ENCODE measurements around the gene PQBP1. TPM values are rescaled to one million over a fixed set of nuclear protein-coding genes. Genes with fewer than 3 reads are reported as not detected.

The PQBP1 gene
- total RNA-seq, 1 donor from 2014 or later: 14.8 TPM

DNA sequence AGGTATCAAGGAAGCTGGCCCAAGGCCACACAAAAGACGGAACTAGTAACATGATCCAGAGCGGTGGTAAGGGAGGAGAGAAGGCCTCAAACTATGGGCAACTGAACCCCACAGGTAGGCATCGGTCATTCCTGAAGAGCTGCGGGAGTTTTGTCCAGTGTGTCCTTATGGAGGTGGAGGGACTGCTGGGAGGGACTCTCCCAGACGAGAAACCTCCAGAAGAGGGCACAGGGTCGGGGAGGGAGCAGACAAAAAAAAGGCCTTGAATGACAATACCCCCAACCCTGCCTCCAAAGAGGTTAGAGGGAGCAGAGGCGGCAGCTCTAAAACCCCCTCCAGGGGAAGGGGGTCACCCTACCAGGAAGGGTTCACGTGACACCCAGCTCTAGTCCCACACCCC, 6.5 kb downstream of the PQBP1 start:
- TF ChIP-seq, protein P1, sequence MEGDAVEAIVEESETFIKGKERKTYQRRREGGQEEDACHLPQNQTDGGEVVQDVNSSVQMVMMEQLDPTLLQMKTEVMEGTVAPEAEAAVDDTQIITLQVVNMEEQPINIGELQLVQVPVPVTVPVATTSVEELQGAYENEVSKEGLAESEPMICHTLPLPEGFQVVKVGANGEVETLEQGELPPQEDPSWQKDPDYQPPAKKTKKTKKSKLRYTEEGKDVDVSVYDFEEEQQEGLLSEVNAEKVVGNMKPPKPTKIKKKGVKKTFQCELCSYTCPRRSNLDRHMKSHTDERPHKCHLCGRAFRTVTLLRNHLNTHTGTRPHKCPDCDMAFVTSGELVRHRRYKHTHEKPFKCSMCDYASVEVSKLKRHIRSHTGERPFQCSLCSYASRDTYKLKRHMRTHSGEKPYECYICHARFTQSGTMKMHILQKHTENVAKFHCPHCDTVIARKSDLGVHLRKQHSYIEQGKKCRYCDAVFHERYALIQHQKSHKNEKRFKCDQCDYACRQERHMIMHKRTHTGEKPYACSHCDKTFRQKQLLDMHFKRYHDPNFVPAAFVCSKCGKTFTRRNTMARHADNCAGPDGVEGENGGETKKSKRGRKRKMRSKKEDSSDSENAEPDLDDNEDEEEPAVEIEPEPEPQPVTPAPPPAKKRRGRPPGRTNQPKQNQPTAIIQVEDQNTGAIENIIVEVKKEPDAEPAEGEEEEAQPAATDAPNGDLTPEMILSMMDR (IDR thresholded peaks at IDR 0.05): no peak
- DNase-seq (ENCODE audit: low spot score in 2 of 2): no peak
- H3K4me3 ChIP-seq: no peak overlapping the region
- no peaks in the 10 kb centered on the region for H3K9me3 ChIP-seq
- H3K27ac ChIP-seq: no peak overlapping the region
- intact Hi-C loops (cut with DNase I): no loop called here
- H3K4me1 ChIP-seq: no peaks in the 10 kb centered on the region
- no peaks in the 10 kb centered on the region for H3K27me3 ChIP-seq
- peaks cover 19 to 30% of the 10 kb centered on the region in 2 donors for H3K36me3 ChIP-seq

DNA sequence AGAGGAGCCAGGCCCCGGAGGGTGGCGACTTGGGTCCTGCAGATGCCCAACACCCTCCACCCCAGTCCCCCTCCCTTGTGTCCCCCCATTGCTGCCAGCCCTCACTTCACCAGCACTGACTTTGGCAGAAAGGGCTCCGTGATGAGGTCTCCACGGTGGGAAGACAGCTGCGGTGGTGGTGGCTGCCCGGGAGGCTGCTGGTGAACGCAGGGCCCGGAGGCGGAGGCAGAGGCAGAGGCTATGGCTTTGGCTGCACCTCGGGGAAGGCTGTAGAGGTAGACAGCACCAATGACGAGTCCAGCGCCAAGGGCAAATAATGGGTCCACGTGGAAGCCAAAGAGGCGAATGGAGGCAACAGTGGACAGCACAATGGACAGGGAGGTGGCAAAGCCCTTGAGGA, 6.9 kb downstream of the PQBP1 start:
- Histone ChIP-seq H3K4me1 (no peaks in the 10 kb centered on the region), H3K27me3 (no peaks in the 10 kb centered on the region), H3K9me3 (no peaks in the 10 kb centered on the region), H3K4me3 (no peak overlapping the region), H3K36me3 (peaks cover 19 to 30% of the 10 kb centered on the region in 2 donors), H3K27ac (no peak overlapping the region)
- TF ChIP-seq, protein P1 (IDR thresholded peaks at IDR 0.05): no peak
- no peak for DNase-seq (ENCODE audit: low spot score in 2 of 2)
- intact Hi-C loops (cut with DNase I): no loop called here

DNA sequence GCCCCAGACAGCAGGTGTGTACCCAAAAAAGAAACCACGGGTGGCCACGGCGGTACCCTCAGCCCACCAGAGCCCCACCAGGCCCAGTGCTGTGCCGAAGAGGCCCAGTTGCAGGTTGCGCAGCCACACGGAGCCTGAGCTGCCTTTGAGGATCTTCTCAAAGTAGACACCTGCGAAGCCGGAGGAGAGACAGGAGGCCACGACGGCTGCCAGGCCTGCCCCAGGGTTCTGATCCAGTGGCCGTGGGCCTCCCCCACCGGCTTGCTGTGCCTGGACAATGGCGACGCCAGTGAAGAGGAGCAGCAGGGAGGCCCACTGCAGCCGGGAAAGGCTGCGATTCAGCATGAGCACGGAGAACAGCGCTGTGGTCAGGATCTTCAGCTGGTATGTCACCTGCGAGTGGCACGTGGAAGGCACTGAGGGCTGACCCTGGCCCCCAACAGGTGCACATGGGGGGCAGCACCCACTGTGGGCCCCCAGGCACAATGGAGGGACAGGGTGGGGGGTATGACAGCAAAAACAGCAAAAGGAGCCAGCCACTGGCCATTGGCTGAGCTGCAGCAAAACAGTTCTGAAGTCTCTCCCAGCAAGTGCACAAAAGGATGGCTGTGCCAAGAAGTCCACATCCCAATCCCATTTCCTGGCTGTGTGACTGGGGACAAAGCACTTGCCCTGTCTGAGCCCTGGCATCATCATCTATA, 7.5 kb downstream of the PQBP1 start:
- intact Hi-C loops (cut with DNase I): no loop called here
- no peaks in the 10 kb centered on the region for H3K9me3 ChIP-seq
- no peaks in the 10 kb centered on the region for H3K27me3 ChIP-seq
- H3K4me1 ChIP-seq: no peaks in the 10 kb centered on the region
- DNase-seq (ENCODE audit: low spot score in 2 of 2): no peak
- no peak overlapping the region for H3K27ac ChIP-seq
- H3K4me3 ChIP-seq: no peak overlapping the region
- peaks cover 19 to 30% of the 10 kb centered on the region in 2 donors for H3K36me3 ChIP-seq
- TF ChIP-seq, protein P1 (IDR thresholded peaks at IDR 0.05): no peak

DNA sequence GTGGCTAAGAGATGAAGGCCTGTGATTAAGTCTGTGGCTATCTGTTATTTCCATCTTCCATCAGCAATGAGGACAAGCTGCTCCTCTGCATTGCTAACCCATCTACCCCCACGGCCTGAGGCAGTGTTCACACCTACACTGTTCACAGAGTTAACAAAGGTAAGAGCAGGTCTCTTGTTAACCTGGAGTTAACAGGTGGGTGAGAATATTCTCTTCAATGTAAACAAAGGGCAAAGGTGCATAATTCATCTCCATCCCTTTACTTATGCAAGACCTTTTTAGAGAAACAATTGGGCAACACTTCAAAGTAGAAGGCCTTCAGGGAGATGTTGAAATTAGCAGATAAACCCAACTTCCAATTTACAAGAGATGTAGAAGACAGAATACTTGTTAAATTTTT, 10.9 kb downstream of the PQBP1 start:
- intact Hi-C loops (cut with DNase I): no loop called here
- TF ChIP-seq, protein P1 (IDR thresholded peaks at IDR 0.05): no peak
- H3K27ac ChIP-seq: no peak overlapping the region

DNA sequence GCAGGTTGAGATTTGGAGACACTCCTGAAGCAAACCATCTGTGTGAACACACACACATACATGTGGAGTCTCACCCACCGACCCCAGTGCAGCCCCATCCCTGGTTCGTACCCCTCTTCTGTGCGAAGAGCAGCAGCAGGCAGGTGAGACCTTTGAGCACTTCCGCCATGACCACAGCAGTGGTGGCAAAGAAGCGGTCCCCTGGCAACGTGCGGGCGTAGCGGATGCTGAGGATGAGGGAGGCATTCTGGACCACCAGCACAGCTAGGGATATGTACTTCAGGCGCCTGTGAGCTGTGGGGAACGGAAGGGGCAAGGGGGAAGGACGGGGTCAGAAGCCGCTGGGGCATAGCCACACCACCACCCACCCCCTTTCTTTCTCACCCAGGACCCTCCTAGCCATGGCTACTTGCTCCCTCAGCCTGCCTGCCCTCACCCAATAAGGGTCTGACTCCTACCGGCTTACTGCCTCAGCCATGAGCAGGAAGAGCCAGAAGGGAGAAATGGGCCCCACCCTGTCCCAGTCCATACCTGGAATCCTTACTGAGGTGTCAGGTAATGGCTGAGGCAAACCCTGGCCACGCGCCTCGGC, 12.1 kb downstream of the PQBP1 start:
- intact Hi-C loops (cut with DNase I): loop anchor here (10.0 kb wide), 2 partner anchors 255 to 375 kb away; partner anchors contain the start of genes MAGIX and TBC1D25
- H3K36me3 ChIP-seq: peaks cover 0 to 8% of the 10 kb centered on the region in 2 donors
- no peaks in the 10 kb centered on the region for H3K4me1 ChIP-seq
- no peaks in the 10 kb centered on the region for H3K9me3 ChIP-seq
- no peaks in the 10 kb centered on the region for H3K27me3 ChIP-seq
- TF ChIP-seq, protein P1 (IDR thresholded peaks at IDR 0.05): no peak
- no peak overlapping the region for H3K27ac ChIP-seq
- no peak for DNase-seq (ENCODE audit: low spot score in 2 of 2)
- no peak overlapping the region for H3K4me3 ChIP-seq

More for the DNA sequence above, 10.9 kb downstream of the PQBP1 start:
- Histone ChIP-seq H3K4me1 (no peaks in the 10 kb centered on the region), H3K4me3 (no peak overlapping the region), H3K36me3 (peaks cover 0 to 13% of the 10 kb centered on the region in 2 donors), H3K27me3 (no peaks in the 10 kb centered on the region), H3K9me3 (no peaks in the 10 kb centered on the region)
- no peak for DNase-seq (ENCODE audit: low spot score in 2 of 2)
